ENCODE measurements around the gene TBK1.

TBK1 gene

GRCh38 chr12:64452559-64453329 is 824 bp downstream of the TBK1 start:
- DNase-seq (ENCODE audit: low read depth, low spot score): peak; percentile 77

GRCh38 chr12:64455506-64455905 is 3.6 kb downstream of the TBK1 start:
- DNase-seq (ENCODE audit: low read depth, low spot score): no peak

- no peak for DNase-seq (ENCODE audit: low read depth, low spot score)
These were observed 4.2 kb downstream of the TBK1 start for GRCh38 chr12:64456119-64456518.

GRCh38 chr12:64457032-64457431 is 5.1 kb downstream of the TBK1 start:
- DNase-seq (ENCODE audit: low read depth, low spot score): no peak

- no peak for DNase-seq (ENCODE audit: low read depth, low spot score)
These were observed 5.5 kb downstream of the TBK1 start for GRCh38 chr12:64457466-64457865.

- DNase-seq (ENCODE audit: low read depth, low spot score): no peak
These were observed 6.0 kb downstream of the TBK1 start for GRCh38 chr12:64457923-64458322.

GRCh38 chr12:64459394-64459891 is 7.5 kb downstream of the TBK1 start:
- no peak for DNase-seq (ENCODE audit: low read depth, low spot score)

- DNase-seq (ENCODE audit: low read depth, low spot score): peak; percentile 87
These were observed 9.9 kb downstream of the TBK1 start for GRCh38 chr12:64461634-64462414.

GRCh38 chr12:64466178-64466577 is 14.3 kb downstream of the TBK1 start:
- no peak for DNase-seq (ENCODE audit: low read depth, low spot score)

- no peak for DNase-seq (ENCODE audit: low read depth, low spot score)
These were observed 17.0 kb downstream of the TBK1 start for GRCh38 chr12:64468966-64469365.

GRCh38 chr12:64469455-64470142 is 17.7 kb downstream of the TBK1 start:
- DNase-seq (ENCODE audit: low read depth, low spot score): no peak

GRCh38 chr12:64470495-64470894 is 18.6 kb downstream of the TBK1 start:
- no peak for DNase-seq (ENCODE audit: low read depth, low spot score)

- DNase-seq (ENCODE audit: low read depth, low spot score): no peak
These were observed 21.3 kb downstream of the TBK1 start for GRCh38 chr12:64473176-64473575.

- DNase-seq (ENCODE audit: low read depth, low spot score): no peak
These were observed 23.6 kb downstream of the TBK1 start for GRCh38 chr12:64475518-64475917.

- no peak for DNase-seq (ENCODE audit: low read depth, low spot score)
These were observed 24.9 kb downstream of the TBK1 start for GRCh38 chr12:64476844-64477243.

GRCh38 chr12:64478661-64479060 is 26.7 kb downstream of the TBK1 start:
- no peak for DNase-seq (ENCODE audit: low read depth, low spot score)

GRCh38 chr12:64480148-64480547 is 28.2 kb downstream of the TBK1 start:
- DNase-seq (ENCODE audit: low read depth, low spot score): no peak

GRCh38 chr12:64486657-64487056 is 34.7 kb downstream of the TBK1 start:
- DNase-seq (ENCODE audit: low read depth, low spot score): no peak

GRCh38 chr12:64491718-64492117 is 39.8 kb downstream of the TBK1 start:
- DNase-seq (ENCODE audit: low read depth, low spot score): no peak

- no peak for DNase-seq (ENCODE audit: low read depth, low spot score)
These were observed 41.6 kb downstream of the TBK1 start for GRCh38 chr12:64493513-64493912.

- no peak for DNase-seq (ENCODE audit: low read depth, low spot score)
These were observed 43.2 kb downstream of the TBK1 start for GRCh38 chr12:64494998-64495729.
